Thyroid gland (tissue), 4 donors: ENCODE measurements around the gene PCA3. TPM values are rescaled to one million over a fixed set of nuclear protein-coding genes. Genes with fewer than 3 reads are reported as not detected.

ENCODE experiments used
- DNase-seq, 2 donors: peaks; one replicate each; pipeline ENCODE4 v3.0.0-alpha.2; 2019
- H3K27ac ChIP-seq, 3 donors: fragments of 200-600 bp; sonication (generic); 1 replicate in 2 of 3; 2 replicates in 1 of 3; pipeline ENCODE4 v1.5.1; 2016 to 2019; ENCODE audit warnings: mild to moderate bottlenecking in 1 of 3, moderate library complexity in 1 of 3
- H3K27me3 ChIP-seq: fragments of 200-600 bp; sonication (generic); one replicate; pipeline ENCODE4 v1.5.1; 2019
- H3K36me3 ChIP-seq, 2 donors: fragments of 200-600 bp; sonication (generic); one replicate each; pipeline ENCODE4 v1.5.1; 2016 to 2019
- H3K4me1 ChIP-seq, 2 donors: fragments of 200-600 bp; sonication (generic); one replicate each; pipeline ENCODE4 v1.5.1; 2017 to 2019
- H3K4me3 ChIP-seq, 3 donors: fragments of 200-600 bp; sonication (generic); replicated peaks in 1 of 3; 1 replicate in 2 of 3; 2 replicates in 1 of 3; pipeline ENCODE4 v1.5.1; 2016; ENCODE audit warnings: mild to moderate bottlenecking in 1 of 3
- H3K9me3 ChIP-seq: fragments of 200-600 bp; sonication (generic); one replicate; pipeline ENCODE4 v1.5.1; 2017
- POLR2A ChIP-seq, 2 donors: fragments of 450-650 bp; IDR thresholded peaks; one replicate each; pipeline ENCODE4 v1.6.1; 2017; ENCODE audit warnings: antibody characterized with exemption in 2 of 2, mild to moderate bottlenecking in 2 of 2, moderate library complexity in 1 of 2
- WGBS, 2 donors: methylation state at CpG; one replicate each; pipeline ENCODE4 v1.1.5; 2017; 5-methylcytosine and 5-hydroxymethylcytosine counted together
- intact Hi-C: fragments of 100-400 bp; cut with DNase I; formaldehyde crosslinking; loops from one replicate; pipeline ENCODE4 v1.15.1; 2023
- total RNA-seq, 4 donors: library from RNA; depleted of rRNA; stranded (reverse); fragments of >200 nt; gene quantifications; one replicate each; pipeline ENCODE4 v1.2.3, GENCODE V29; 2016
- TF ChIP-seq, protein P1 (sequence below), 6 experiments: fragments of 200-600 bp in 3 of 6; fragments of 450-650 bp in 3 of 6; sonication (generic) in 3 of 6; IDR thresholded peaks; one replicate each; pipeline ENCODE4 v1.5.1; 2016 to 2019; ENCODE audit warnings: antibody characterized with exemption in 6 of 6, mild to moderate bottlenecking in 2 of 6, inconsistent platforms in 1 of 6, moderate library complexity in 1 of 6

Gene PCA3
- total RNA-seq, 4 donors from 2014 or later: not detected

DNA sequence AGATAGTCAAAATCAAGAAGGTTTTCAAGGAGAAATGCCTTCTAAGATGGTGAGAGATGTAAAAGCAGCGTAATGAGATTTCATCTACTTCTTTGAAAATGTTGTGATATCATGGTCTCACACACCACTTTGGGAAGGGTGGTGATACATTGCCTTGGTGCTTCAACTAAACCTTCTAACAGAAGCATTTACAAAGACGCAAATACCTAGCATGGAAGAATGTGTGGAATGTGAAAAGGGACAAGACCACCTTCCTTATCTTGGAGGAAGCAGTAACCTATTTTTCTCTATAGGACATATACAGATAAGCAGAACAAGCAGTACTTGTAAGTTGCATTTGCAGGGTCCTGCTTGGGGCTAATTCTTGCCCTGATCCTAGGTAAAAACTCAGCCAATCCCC, 38.8 kb downstream of the PCA3 start:
- H3K4me3 ChIP-seq: no peak overlapping the region
- WGBS, 2 donors: 81% methylated on average over 2 of the region's 2 CpGs
- H3K4me1 ChIP-seq: no peaks in the 10 kb centered on the region
- no peak for DNase-seq
- no peaks in the 10 kb centered on the region for H3K9me3 ChIP-seq
- no peaks in the 10 kb centered on the region for H3K27me3 ChIP-seq
- no peak for TF ChIP-seq POLR2A (IDR thresholded peaks at IDR 0.05)
- TF ChIP-seq, protein P1, sequence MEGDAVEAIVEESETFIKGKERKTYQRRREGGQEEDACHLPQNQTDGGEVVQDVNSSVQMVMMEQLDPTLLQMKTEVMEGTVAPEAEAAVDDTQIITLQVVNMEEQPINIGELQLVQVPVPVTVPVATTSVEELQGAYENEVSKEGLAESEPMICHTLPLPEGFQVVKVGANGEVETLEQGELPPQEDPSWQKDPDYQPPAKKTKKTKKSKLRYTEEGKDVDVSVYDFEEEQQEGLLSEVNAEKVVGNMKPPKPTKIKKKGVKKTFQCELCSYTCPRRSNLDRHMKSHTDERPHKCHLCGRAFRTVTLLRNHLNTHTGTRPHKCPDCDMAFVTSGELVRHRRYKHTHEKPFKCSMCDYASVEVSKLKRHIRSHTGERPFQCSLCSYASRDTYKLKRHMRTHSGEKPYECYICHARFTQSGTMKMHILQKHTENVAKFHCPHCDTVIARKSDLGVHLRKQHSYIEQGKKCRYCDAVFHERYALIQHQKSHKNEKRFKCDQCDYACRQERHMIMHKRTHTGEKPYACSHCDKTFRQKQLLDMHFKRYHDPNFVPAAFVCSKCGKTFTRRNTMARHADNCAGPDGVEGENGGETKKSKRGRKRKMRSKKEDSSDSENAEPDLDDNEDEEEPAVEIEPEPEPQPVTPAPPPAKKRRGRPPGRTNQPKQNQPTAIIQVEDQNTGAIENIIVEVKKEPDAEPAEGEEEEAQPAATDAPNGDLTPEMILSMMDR (IDR thresholded peaks at IDR 0.05): no peak
- H3K27ac ChIP-seq: no peak overlapping the region
- no peaks in the 10 kb centered on the region for H3K36me3 ChIP-seq
- intact Hi-C loops: no loop called here

DNA sequence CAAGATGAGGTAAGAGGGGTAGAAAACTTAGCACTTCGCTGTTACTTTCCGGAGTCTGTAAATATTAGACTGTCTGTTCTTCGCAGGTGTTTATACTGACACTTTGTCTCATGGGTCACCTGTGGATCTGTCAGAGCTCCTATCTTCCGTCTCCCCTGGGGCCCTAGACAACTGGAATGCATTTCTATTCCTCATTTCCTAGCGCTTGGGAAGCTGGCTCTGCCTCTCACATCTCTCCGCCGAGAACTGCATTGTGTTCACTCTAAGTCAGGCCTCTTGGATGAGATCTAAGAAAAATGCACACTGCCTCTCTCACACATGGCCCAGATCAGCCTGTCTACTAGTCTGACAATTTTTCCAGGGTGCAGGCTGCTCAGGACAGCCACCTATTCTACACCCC, 39.5 kb downstream of the PCA3 start:
- H3K36me3 ChIP-seq: no peaks in the 10 kb centered on the region
- H3K4me3 ChIP-seq: no peak overlapping the region
- no peaks in the 10 kb centered on the region for H3K9me3 ChIP-seq
- H3K27ac ChIP-seq: no peak overlapping the region
- no peak for DNase-seq
- H3K4me1 ChIP-seq: no peaks in the 10 kb centered on the region
- intact Hi-C loops: no loop called here
- TF ChIP-seq, protein P1 (IDR thresholded peaks at IDR 0.05): no peak
- no peak for TF ChIP-seq POLR2A (IDR thresholded peaks at IDR 0.05)
- no peaks in the 10 kb centered on the region for H3K27me3 ChIP-seq
- WGBS, 2 donors: 87 to 91% methylated on average over 7 of the region's 7 CpGs

DNA sequence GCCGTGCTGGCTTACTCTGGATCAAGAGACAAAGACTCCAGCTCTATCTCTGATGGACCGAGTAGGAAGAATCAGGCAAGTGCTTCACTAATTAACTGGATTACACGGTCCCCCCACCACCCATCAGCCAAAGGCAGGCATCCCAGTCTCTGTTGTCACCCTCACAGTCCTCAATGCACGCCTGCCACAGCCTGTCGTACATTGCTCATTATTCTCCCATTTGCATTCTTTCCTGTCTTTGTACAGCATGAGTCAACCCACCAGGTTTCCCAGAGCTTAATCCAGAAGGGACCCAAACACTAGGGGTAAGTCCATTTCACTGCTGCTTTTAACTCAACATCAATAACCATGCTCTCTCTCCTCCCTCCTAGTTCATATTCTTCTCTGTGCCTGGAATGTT, 44.4 kb downstream of the PCA3 start:
- no peaks in the 10 kb centered on the region for H3K36me3 ChIP-seq
- no peak for DNase-seq
- no peaks in the 10 kb centered on the region for H3K27me3 ChIP-seq
- H3K27ac ChIP-seq: no peak overlapping the region
- H3K9me3 ChIP-seq: no peaks in the 10 kb centered on the region
- WGBS, 2 donors: 57 to 61% methylated on average over 5 of the region's 5 CpGs
- no peak for TF ChIP-seq POLR2A (IDR thresholded peaks at IDR 0.05)
- TF ChIP-seq, protein P1 (IDR thresholded peaks at IDR 0.05): no peak
- H3K4me3 ChIP-seq: no peak overlapping the region
- intact Hi-C loops: no loop called here
- H3K4me1 ChIP-seq: no peaks in the 10 kb centered on the region

DNA sequence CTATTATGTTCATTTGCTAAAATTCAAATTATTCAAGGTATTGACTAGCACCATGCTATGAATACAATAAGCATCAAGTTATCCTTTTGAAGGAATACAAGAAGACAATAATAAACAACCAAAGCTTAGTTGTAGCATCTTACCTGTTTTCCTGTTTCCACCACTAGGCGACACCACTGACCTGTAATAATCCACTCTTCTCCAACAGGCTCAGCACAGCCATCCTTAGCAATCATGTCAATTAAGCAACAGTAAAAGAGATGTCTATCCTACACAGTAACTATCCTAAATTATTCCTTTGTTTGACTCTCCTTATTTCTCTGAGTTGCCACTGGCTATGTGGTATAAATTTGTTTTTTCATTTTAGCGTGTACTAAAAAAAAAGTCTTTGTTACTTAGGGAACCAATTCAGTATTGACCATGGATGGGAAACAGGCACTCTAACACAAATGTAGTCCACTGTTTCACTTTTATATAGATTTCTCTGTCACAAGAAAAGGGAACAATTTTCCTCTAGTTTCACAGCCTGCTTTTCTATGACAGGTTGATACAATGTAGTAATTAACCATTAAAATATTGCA, 46.2 kb downstream of the PCA3 start:
- intact Hi-C loops: loop anchor here (5.0 to 10.0 kb wide), 2 partner anchors 184 to 342 kb away; no protein-coding TSS in a partner anchor
- Histone ChIP-seq H3K9me3 (no peaks in the 10 kb centered on the region), H3K27me3 (no peaks in the 10 kb centered on the region), H3K4me3 (no peak overlapping the region), H3K4me1 (no peaks in the 10 kb centered on the region), H3K27ac (no peak overlapping the region), H3K36me3 (no peaks in the 10 kb centered on the region)
- peak; percentile 35 to 42 for DNase-seq
- TF ChIP-seq POLR2A (IDR thresholded peaks at IDR 0.05): no peak
- TF ChIP-seq, protein P1 (IDR thresholded peaks at IDR 0.05): peak; percentile 37 to 91 (median 72)
- 19 to 29% methylated on average over 2 of the region's 2 CpGs for WGBS, 2 donors

DNA sequence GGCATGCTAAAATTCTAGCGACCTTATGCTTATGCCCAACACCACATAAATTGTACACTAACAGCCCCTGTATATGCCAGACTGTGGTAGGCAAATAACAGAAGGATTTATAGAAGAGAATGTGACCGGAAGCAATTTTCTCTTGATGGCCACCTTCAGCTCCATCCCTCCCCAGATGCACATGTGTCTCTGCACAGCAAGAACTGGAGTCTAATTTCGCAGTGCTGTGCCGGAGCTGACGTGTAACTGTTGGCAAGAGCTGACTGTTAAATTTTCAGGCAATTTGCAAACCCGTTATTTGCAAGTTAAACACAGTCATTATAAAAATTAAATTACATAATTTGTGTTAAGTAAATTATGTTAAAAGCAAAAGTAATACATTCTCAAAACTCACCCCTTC, 48.4 kb downstream of the PCA3 start:
- 81% methylated on average over 6 of the region's 6 CpGs for WGBS, 2 donors
- no peak overlapping the region for H3K4me3 ChIP-seq
- no peaks in the 10 kb centered on the region for H3K27me3 ChIP-seq
- no peak for DNase-seq
- H3K27ac ChIP-seq: no peak overlapping the region
- H3K36me3 ChIP-seq: no peaks in the 10 kb centered on the region
- TF ChIP-seq, protein P1 (IDR thresholded peaks at IDR 0.05): no peak
- no peak for TF ChIP-seq POLR2A (IDR thresholded peaks at IDR 0.05)
- H3K4me1 ChIP-seq: peaks cover 0 to 1% of the 10 kb centered on the region in 2 donors
- intact Hi-C loops: loop anchor here (5.0 to 10.0 kb wide), 2 partner anchors 182 to 340 kb away; no protein-coding TSS in a partner anchor
- no peaks in the 10 kb centered on the region for H3K9me3 ChIP-seq
